Ascending aorta (tissue), 2 donors: ENCODE data around the gene KRTAP9-1. TPM values are rescaled to one million over a fixed set of nuclear protein-coding genes. Genes with fewer than 3 reads are reported as not detected.

Experiments
- DNase-seq, 2 donors: peaks; one replicate each; pipeline ENCODE4 v3.0.0-alpha.2; 2019; ENCODE audit warnings: low spot score in 2 of 2
- H3K27ac ChIP-seq, 2 donors: fragments of 200-600 bp; sonication (generic); one replicate each; pipeline ENCODE4 v1.5.1; 2016 to 2017; ENCODE audit warnings: mild to moderate bottlenecking in 1 of 2
- H3K27me3 ChIP-seq: fragments of 200-600 bp; sonication (generic); one replicate; pipeline ENCODE4 v1.5.1; 2017
- H3K36me3 ChIP-seq, 2 donors: fragments of 200-600 bp; sonication (generic); one replicate each; pipeline ENCODE4 v1.5.1; 2016
- H3K4me1 ChIP-seq, 2 donors: fragments of 200-600 bp; sonication (generic); one replicate each; pipeline ENCODE4 v1.5.1; 2016 to 2017; ENCODE audit warnings: mild to moderate bottlenecking in 1 of 2
- H3K4me3 ChIP-seq, 2 donors: fragments of 200-600 bp; sonication (generic); one replicate each; pipeline ENCODE4 v1.5.1; 2016 to 2017; ENCODE audit warnings: mild to moderate bottlenecking in 1 of 2
- H3K9me3 ChIP-seq, 2 donors: fragments of 200-600 bp; sonication (generic); one replicate each; pipeline ENCODE4 v1.5.1; 2016
- CTCF ChIP-seq, 3 experiments: fragments of 200-600 bp in 2 of 3; fragments of 450-650 bp in 1 of 3; sonication (generic) in 2 of 3; IDR thresholded peaks; one replicate each; pipeline ENCODE4 v1.5.1; 2016 to 2019; ENCODE audit warnings: antibody characterized with exemption in 3 of 3, mild to moderate bottlenecking in 1 of 3, moderate library complexity in 1 of 3
- intact Hi-C: fragments of 100-400 bp; cut with DNase I; formaldehyde crosslinking; loops from one replicate; pipeline ENCODE4 v1.15.1; 2023
- total RNA-seq: library from RNA; depleted of rRNA; stranded (reverse); fragments of >200 nt; gene quantifications from one replicate; pipeline ENCODE4 v1.1.0, GENCODE V29; 2016

The KRTAP9-1 gene
- total RNA-seq, 1 donor from 2014 or later = not detected

DNA sequence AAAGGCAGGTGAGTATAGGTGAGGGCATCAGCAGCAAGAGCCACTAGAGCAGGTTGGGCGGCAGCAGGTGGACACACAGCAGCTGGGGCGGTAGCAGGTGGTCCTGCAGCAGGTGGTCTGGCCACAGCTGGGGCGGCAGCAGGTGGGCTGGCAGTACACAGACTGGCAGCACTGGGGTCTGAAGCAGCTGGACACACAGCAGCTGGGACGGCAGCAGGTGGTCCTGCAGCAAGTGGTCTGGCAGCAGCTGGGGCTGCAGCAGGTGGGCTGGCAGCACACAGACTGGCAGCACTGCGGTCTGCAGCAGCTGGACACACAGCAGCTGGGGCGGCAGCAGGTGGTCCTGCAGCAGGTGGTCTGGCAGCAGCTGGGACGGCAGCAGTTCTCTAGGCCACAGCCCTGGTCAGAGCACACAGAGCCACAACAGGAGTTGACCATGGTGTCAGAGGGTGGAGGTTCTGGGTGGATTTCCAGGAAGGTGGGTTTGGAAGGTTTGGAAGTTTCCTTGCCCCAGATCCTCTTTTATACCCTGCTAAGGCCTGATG, 11.9 kb upstream of the KRTAP9-1 start, which contains the start of gene KRTAP4-2:
TSS of gene KRTAP4-2 (minus strand) at position 495 of the 545 bp plus-strand sequence. CDS start at position 438, 57 bp downstream.
- no peaks in the 10 kb centered on the region for H3K27me3 ChIP-seq
- TF ChIP-seq CTCF (IDR thresholded peaks at IDR 0.05) = no peak
- no peaks in the 10 kb centered on the region for H3K4me1 ChIP-seq
- intact Hi-C loops = no loop called here
- no peak for DNase-seq
- H3K4me3 ChIP-seq = no peak within 1 kb of the TSS
- peak within 1 kb of the TSS in 1 of 2 donors; percentile 15 for H3K27ac ChIP-seq
- H3K36me3 ChIP-seq = no peaks in the 10 kb centered on the region
- H3K9me3 ChIP-seq = no peaks in the 10 kb centered on the region

DNA sequence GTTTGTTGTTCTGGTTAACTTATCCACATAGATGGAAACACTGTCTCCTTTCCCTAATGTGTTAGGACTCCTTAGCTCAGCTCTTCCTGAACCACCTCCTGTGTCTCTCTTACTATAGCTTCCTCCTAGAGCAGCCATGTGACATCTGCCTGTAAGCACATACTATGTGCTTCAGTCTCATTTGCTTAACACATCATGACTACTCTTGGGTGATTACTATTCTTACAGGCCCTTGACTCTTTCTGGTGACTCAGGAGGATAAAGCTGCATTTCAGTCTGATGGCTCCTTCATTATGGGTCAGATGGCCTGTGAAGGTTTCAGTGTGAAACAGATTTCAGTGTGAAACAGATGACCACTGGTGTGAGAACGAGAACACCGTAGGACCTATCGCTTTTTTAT, 11.3 kb upstream of the KRTAP9-1 start:
- DNase-seq = no peak
- H3K4me1 ChIP-seq = no peaks in the 10 kb centered on the region
- TF ChIP-seq CTCF (IDR thresholded peaks at IDR 0.05) = no peak
- no peaks in the 10 kb centered on the region for H3K9me3 ChIP-seq
- H3K27ac ChIP-seq = peak overlapping the region in 1 of 2 donors; percentile 15
- no peaks in the 10 kb centered on the region for H3K36me3 ChIP-seq
- H3K27me3 ChIP-seq = no peaks in the 10 kb centered on the region
- no peak overlapping the region for H3K4me3 ChIP-seq
- intact Hi-C loops = no loop called here

DNA sequence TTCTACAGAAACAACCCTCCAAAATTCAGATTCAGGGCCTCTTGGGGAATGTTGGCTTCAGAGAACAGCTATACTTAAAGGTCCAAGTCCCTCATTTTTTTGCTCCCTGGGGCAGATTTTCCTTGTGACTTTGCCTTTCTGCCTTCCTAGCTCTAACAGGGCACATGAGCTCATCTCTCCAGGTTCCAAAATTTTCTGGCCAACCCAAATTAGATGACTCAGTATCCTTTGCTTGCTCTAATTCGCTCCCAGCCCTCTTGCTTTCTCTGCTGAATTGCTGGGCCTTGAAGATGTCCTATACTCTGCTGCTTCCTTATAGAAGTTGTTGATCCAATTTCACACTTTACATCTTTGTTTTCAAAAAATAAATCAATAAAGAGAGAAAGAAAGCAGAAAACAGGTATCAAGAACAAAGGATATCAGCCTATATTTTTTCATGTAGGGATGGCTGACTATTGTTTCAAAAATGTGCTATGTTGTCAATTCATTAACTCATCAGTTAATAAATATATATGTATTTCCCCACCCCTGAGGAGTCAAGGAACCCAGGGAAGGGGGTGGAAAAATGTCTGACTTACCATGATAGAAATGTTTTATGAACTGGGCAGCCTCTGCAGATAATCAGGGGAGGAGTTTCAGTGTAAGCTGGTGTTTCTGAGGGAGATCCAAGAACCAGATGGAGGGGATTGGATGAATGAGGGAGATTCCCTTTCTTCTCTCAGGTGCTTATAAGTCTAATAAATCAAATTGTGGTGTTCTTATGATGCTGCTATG, 10.7 kb upstream of the KRTAP9-1 start:
- Histone ChIP-seq H3K9me3 (no peaks in the 10 kb centered on the region), H3K27me3 (no peaks in the 10 kb centered on the region), H3K36me3 (no peaks in the 10 kb centered on the region), H3K27ac (peak overlapping the region in 1 of 2 donors; percentile 15), H3K4me3 (no peak overlapping the region), H3K4me1 (no peaks in the 10 kb centered on the region)
- no peak for DNase-seq
- intact Hi-C loops = no loop called here
- no peak for TF ChIP-seq CTCF (IDR thresholded peaks at IDR 0.05)

DNA sequence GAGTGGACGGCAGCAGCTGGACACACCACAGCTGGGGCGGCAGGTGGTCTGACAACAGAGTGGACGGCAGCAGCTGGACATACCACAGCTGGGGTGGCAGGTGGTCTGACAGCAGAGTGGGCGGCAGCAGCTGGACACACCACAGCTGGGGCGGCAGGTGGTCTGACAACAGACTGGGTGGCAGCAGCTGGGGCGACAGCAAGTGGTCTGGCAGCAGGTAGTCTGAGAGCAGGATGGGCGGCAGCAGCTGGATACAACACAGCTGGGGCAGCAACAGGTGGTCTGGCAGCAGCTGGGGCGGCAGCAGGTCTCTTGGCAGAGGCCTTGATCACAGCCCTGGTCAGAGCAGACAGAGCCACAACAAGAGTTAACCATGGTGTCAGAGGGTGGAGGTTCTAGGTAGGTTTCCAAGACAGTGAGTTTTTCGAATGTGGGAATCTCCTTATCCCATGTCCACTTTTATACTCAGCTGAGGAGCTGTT, 5.2 kb upstream of the KRTAP9-1 start, which contains the start of gene KRTAP4-1:
TSS of gene KRTAP4-1 (minus strand) at position 432 of the 482 bp plus-strand sequence. CDS start at position 375, 57 bp downstream.
- Histone ChIP-seq H3K27me3 (no peaks in the 10 kb centered on the region), H3K36me3 (no peaks in the 10 kb centered on the region), H3K4me1 (no peaks in the 10 kb centered on the region), H3K4me3 (no peak within 1 kb of the TSS), H3K27ac (no peak within 1 kb of the TSS), H3K9me3 (no peaks in the 10 kb centered on the region)
- intact Hi-C loops = no loop called here
- DNase-seq = no peak
- no peak for TF ChIP-seq CTCF (IDR thresholded peaks at IDR 0.05)

DNA sequence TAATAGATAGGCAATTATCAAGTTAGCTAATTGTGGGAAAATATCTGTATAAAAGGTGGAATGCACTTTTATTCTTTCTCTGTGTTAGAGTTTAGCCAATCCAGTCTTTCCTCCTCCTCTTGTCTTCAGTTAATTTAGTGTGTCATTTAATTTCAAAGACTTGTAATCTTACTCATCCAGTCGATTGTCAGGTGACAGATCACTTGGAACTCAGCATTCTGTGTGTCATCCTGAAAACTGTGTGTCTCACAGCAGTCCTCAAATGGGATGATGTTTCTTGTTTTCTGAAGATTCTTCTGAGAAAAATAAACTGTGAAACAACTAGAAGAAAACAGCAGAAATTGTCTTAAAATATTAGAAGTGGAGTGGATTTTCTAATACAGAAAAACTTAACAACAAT, 4.7 kb upstream of the KRTAP9-1 start:
- intact Hi-C loops = no loop called here
- no peaks in the 10 kb centered on the region for H3K4me1 ChIP-seq

More for the DNA sequence above, 4.7 kb upstream of the KRTAP9-1 start:
- H3K27me3 ChIP-seq = no peaks in the 10 kb centered on the region
- H3K36me3 ChIP-seq = no peaks in the 10 kb centered on the region
- no peaks in the 10 kb centered on the region for H3K9me3 ChIP-seq
- TF ChIP-seq CTCF (IDR thresholded peaks at IDR 0.05) = no peak
- DNase-seq = no peak
- no peak overlapping the region for H3K4me3 ChIP-seq
- H3K27ac ChIP-seq = no peak overlapping the region
